Activated CD4-positive, alpha-beta T cell treated with anti-CD3 and anti-CD28 coated beads for 4 hours (primary cell): Measurements from ENCODE around the gene ZNF300.
"Not testable (repeated sequence)": the region's sequence is repeated elsewhere in the genome, so short reads cannot be mapped to it uniquely, and the experiment has no call there.

Experiments
- DNase-seq, 2 donors: peaks; one replicate each; pipeline ENCODE4 v3.0.0-alpha.2; 2020

ZNF300 gene

GRCh38 chr5:150845185-150845859, 59.5 kb downstream of the ZNF300 start:
- not testable (repeated sequence) for DNase-seq
